Measurements from ENCODE around the gene METTL1.

- TF ChIP-seq CTCF (IDR thresholded peaks at IDR 0.05; ENCODE audit: borderline replicate concordance, extremely low read depth, low read length, poor library complexity, severe bottlenecking) (peak; percentile 22), EZH2 (IDR thresholded peaks at IDR 0.05; ENCODE audit: borderline replicate concordance, low read depth, low read length, severe bottlenecking) (no peak)
Observed at GRCh38 chr12:57815177-57816000, 43.5 kb upstream of the METTL1 start.
